Measurements from ENCODE around the gene MARCHF3.

MARCHF3 gene

GRCh38 chr5:126937771-126938170 is 92.6 kb downstream of the MARCHF3 start:
- H3K9ac ChIP-seq (ENCODE audit: insufficient read length), result no peak overlapping the region
- no peaks in the 10 kb centered on the region for H3K36me3 ChIP-seq (ENCODE audit: insufficient read depth, low read length)
- DNase-seq (ENCODE audit: low read depth, low spot score), result no peak
- no peak for TF ChIP-seq POLR2AphosphoS5 (IDR thresholded peaks at IDR 0.05; ENCODE audit: borderline replicate concordance, low read depth, low read length)
- no peak overlapping the region for H3K27ac ChIP-seq
- no peaks in the 10 kb centered on the region for H3K9me3 ChIP-seq (ENCODE audit: low read depth, low read length)
- no peak overlapping the region for H3K4me3 ChIP-seq

- Histone ChIP-seq H3K9me3 (ENCODE audit: low read depth, low read length) (no peaks in the 10 kb centered on the region), H3K27ac (no peak overlapping the region), H3K36me3 (ENCODE audit: insufficient read depth, low read length) (no peaks in the 10 kb centered on the region), H3K9ac (ENCODE audit: insufficient read length) (no peak overlapping the region), H3K4me3 (no peak overlapping the region)
- TF ChIP-seq EZH2 (IDR thresholded peaks at IDR 0.05), result no peak
- TF ChIP-seq FOXP2 (optimal IDR thresholded peaks at IDR 0.05; ENCODE audit: control extremely low read depth, extremely low read length, insufficient read depth), result no peak
- no peak for TF ChIP-seq POLR2AphosphoS5 (IDR thresholded peaks at IDR 0.05; ENCODE audit: borderline replicate concordance, low read depth, low read length)
- DNase-seq (ENCODE audit: low read depth, low spot score), result no peak
These were observed 93.5 kb downstream of the MARCHF3 start for GRCh38 chr5:126936775-126937418.

GRCh38 chr5:126931963-126932660 is 98.2 kb downstream of the MARCHF3 start:
- no peak overlapping the region for H3K9ac ChIP-seq (ENCODE audit: insufficient read length)
- TF ChIP-seq FOXP2 (optimal IDR thresholded peaks at IDR 0.05; ENCODE audit: control extremely low read depth, extremely low read length, insufficient read depth) (no peak), POLR2AphosphoS5 (IDR thresholded peaks at IDR 0.05; ENCODE audit: borderline replicate concordance, low read depth, low read length) (no peak), EZH2 (IDR thresholded peaks at IDR 0.05) (no peak)
- no peak overlapping the region for H3K4me3 ChIP-seq
- DNase-seq (ENCODE audit: low read depth, low spot score), result no peak
- no peaks in the 10 kb centered on the region for H3K36me3 ChIP-seq (ENCODE audit: insufficient read depth, low read length)
- H3K9me3 ChIP-seq (ENCODE audit: low read depth, low read length), result no peaks in the 10 kb centered on the region
- no peak overlapping the region for H3K27ac ChIP-seq

GRCh38 chr5:126928041-126928440 is 102.3 kb downstream of the MARCHF3 start:
- Histone ChIP-seq H3K9ac (ENCODE audit: insufficient read length) (peak overlapping the region; percentile 27), H3K4me3 (no peak overlapping the region), H3K9me3 (ENCODE audit: low read depth, low read length) (no peaks in the 10 kb centered on the region), H3K27ac (no peak overlapping the region), H3K36me3 (ENCODE audit: insufficient read depth, low read length) (no peaks in the 10 kb centered on the region)
- no peak for DNase-seq (ENCODE audit: low read depth, low spot score)
- TF ChIP-seq FOXP2 (optimal IDR thresholded peaks at IDR 0.05; ENCODE audit: control extremely low read depth, extremely low read length, insufficient read depth) (no peak), EZH2 (IDR thresholded peaks at IDR 0.05) (no peak), POLR2AphosphoS5 (IDR thresholded peaks at IDR 0.05; ENCODE audit: borderline replicate concordance, low read depth, low read length) (no peak)

- no peak overlapping the region for H3K9ac ChIP-seq (ENCODE audit: insufficient read length)
- no peaks in the 10 kb centered on the region for H3K36me3 ChIP-seq (ENCODE audit: insufficient read depth, low read length)
- H3K9me3 ChIP-seq (ENCODE audit: low read depth, low read length), result no peaks in the 10 kb centered on the region
- DNase-seq (ENCODE audit: low read depth, low spot score), result no peak
- no peak overlapping the region for H3K27ac ChIP-seq
- TF ChIP-seq POLR2AphosphoS5 (IDR thresholded peaks at IDR 0.05; ENCODE audit: borderline replicate concordance, low read depth, low read length) (no peak), FOXP2 (optimal IDR thresholded peaks at IDR 0.05; ENCODE audit: control extremely low read depth, extremely low read length, insufficient read depth) (no peak), EZH2 (IDR thresholded peaks at IDR 0.05) (no peak)
- H3K4me3 ChIP-seq, result no peak overlapping the region
These were observed 102.9 kb downstream of the MARCHF3 start for GRCh38 chr5:126927429-126927828.

- TF ChIP-seq EZH2 (IDR thresholded peaks at IDR 0.05), result no peak
- TF ChIP-seq FOXP2 (optimal IDR thresholded peaks at IDR 0.05; ENCODE audit: control extremely low read depth, extremely low read length, insufficient read depth), result no peak
- TF ChIP-seq POLR2AphosphoS5 (IDR thresholded peaks at IDR 0.05; ENCODE audit: borderline replicate concordance, low read depth, low read length), result no peak
- H3K4me3 ChIP-seq, result no peak overlapping the region
- DNase-seq (ENCODE audit: low read depth, low spot score), result no peak
- H3K36me3 ChIP-seq (ENCODE audit: insufficient read depth, low read length), result no peaks in the 10 kb centered on the region
- H3K9ac ChIP-seq (ENCODE audit: insufficient read length), result no peak overlapping the region
- no peaks in the 10 kb centered on the region for H3K9me3 ChIP-seq (ENCODE audit: low read depth, low read length)
- H3K27ac ChIP-seq, result no peak overlapping the region
These were observed 104.2 kb downstream of the MARCHF3 start for GRCh38 chr5:126926187-126926586.

- DNase-seq (ENCODE audit: low read depth, low spot score), result no peak
- no peak overlapping the region for H3K27ac ChIP-seq
- no peak for TF ChIP-seq EZH2 (IDR thresholded peaks at IDR 0.05)
- no peak for TF ChIP-seq FOXP2 (optimal IDR thresholded peaks at IDR 0.05; ENCODE audit: control extremely low read depth, extremely low read length, insufficient read depth)
- no peak for TF ChIP-seq POLR2AphosphoS5 (IDR thresholded peaks at IDR 0.05; ENCODE audit: borderline replicate concordance, low read depth, low read length)
- no peak overlapping the region for H3K9ac ChIP-seq (ENCODE audit: insufficient read length)
- H3K36me3 ChIP-seq (ENCODE audit: insufficient read depth, low read length), result no peaks in the 10 kb centered on the region
- H3K9me3 ChIP-seq (ENCODE audit: low read depth, low read length), result no peaks in the 10 kb centered on the region
- H3K4me3 ChIP-seq, result no peak overlapping the region
These were observed 104.9 kb downstream of the MARCHF3 start for GRCh38 chr5:126925482-126925881.

GRCh38 chr5:126924331-126925033 is 105.9 kb downstream of the MARCHF3 start:
- H3K9ac ChIP-seq (ENCODE audit: insufficient read length), result no peak overlapping the region

More at GRCh38 chr5:126924331-126925033, 105.9 kb downstream of the MARCHF3 start:
- DNase-seq (ENCODE audit: low read depth, low spot score), result no peak
- H3K36me3 ChIP-seq (ENCODE audit: insufficient read depth, low read length), result no peaks in the 10 kb centered on the region
- no peak overlapping the region for H3K27ac ChIP-seq
- no peak for TF ChIP-seq EZH2 (IDR thresholded peaks at IDR 0.05)
- TF ChIP-seq FOXP2 (optimal IDR thresholded peaks at IDR 0.05; ENCODE audit: control extremely low read depth, extremely low read length, insufficient read depth), result no peak
- no peak for TF ChIP-seq POLR2AphosphoS5 (IDR thresholded peaks at IDR 0.05; ENCODE audit: borderline replicate concordance, low read depth, low read length)
- H3K4me3 ChIP-seq, result no peak overlapping the region
- H3K9me3 ChIP-seq (ENCODE audit: low read depth, low read length), result no peaks in the 10 kb centered on the region

Measured in SK-N-MC (cell line).